Right ventricle myocardium inferior (tissue), 1 donor: ENCODE results near the gene IGF1R. TPM values are rescaled to one million over a fixed set of nuclear protein-coding genes. Genes with fewer than 3 reads are reported as not detected.

Experiments
- ATAC-seq: fragments of 200-7000 bp; cut with Tn5 transposase; one replicate; pipeline ENCODE4 v1.9.1; 2020; ENCODE audit warnings: mild to moderate bottlenecking, moderate library complexity
- DNase-seq: peaks from one replicate; pipeline ENCODE4 v3.0.0; 2021; ENCODE audit errors: missing footprints
- intact Hi-C: fragments of 100-400 bp; cut with DNase I; formaldehyde crosslinking; loops from one replicate; pipeline ENCODE4 v1.11.0; 2022
- total RNA-seq: library from RNA; stranded (reverse); fragmentation: NEBNext Ultra II Directional; extraction: Animal tissue kit (Norgen Biotek cat#: 25700); gene quantifications from one replicate; pipeline ENCODE4 v1.2.1, GENCODE V29; 2021
- donor health status: DM: no; HTN: yes; CAD: no; lungs with severe emphysema.

Gene IGF1R
- total RNA-seq, 1 donor from 2014 or later: 26.3 TPM

GRCh38 chr15:98920091-98920880 is 271.9 kb downstream of the IGF1R start:
- DNase-seq (no peak), ATAC-seq (no peak)
- intact Hi-C loops: no loop called here

GRCh38 chr15:98923171-98923570 is 274.8 kb downstream of the IGF1R start:
- DNase-seq (no peak), ATAC-seq (no peak)
- intact Hi-C loops: no loop called here

GRCh38 chr15:98923579-98923978 is 275.2 kb downstream of the IGF1R start:
- ATAC-seq (no peak), DNase-seq (no peak)
- intact Hi-C loops: no loop called here

GRCh38 chr15:98924401-98925049 is 276.2 kb downstream of the IGF1R start:
- intact Hi-C loops: no loop called here
- ATAC-seq: peak; percentile 35
- DNase-seq: no peak

GRCh38 chr15:98926236-98926635 is 277.9 kb downstream of the IGF1R start:
- no peak for ATAC-seq
- DNase-seq: no peak
- intact Hi-C loops: no loop called here

- ATAC-seq (peak; percentile 70), DNase-seq (no peak)
- intact Hi-C loops: no loop called here
Measured at GRCh38 chr15:98927022-98927421, 278.7 kb downstream of the IGF1R start.

- ATAC-seq (no peak), DNase-seq (no peak)
- intact Hi-C loops: no loop called here
Measured at GRCh38 chr15:98927996-98928395, 279.7 kb downstream of the IGF1R start.

GRCh38 chr15:98930576-98930975 is 282.2 kb downstream of the IGF1R start:
- ATAC-seq (no peak), DNase-seq (no peak)
- intact Hi-C loops: no loop called here

GRCh38 chr15:98931004-98931403 is 282.7 kb downstream of the IGF1R start:
- intact Hi-C loops: no loop called here
- ATAC-seq (no peak), DNase-seq (no peak)

- DNase-seq (no peak), ATAC-seq (no peak)
- intact Hi-C loops: no loop called here
Measured at GRCh38 chr15:98933406-98933805, 285.1 kb downstream of the IGF1R start.

GRCh38 chr15:98935736-98936135 is 287.4 kb downstream of the IGF1R start:
- no peak for DNase-seq
- intact Hi-C loops: no loop called here
- no peak for ATAC-seq

GRCh38 chr15:98937413-98938104 is 289.2 kb downstream of the IGF1R start:
- DNase-seq: no peak
- intact Hi-C loops: no loop called here

GRCh38 chr15:98938105-98938417 is 289.7 kb downstream of the IGF1R start:
- intact Hi-C loops: no loop called here
- ATAC-seq (no peak), DNase-seq (no peak)

More at GRCh38 chr15:98937413-98938104, 289.2 kb downstream of the IGF1R start:
- ATAC-seq: no peak

- DNase-seq: no peak
- intact Hi-C loops: no loop called here
- no peak for ATAC-seq
Measured at GRCh38 chr15:98938799-98939198, 290.5 kb downstream of the IGF1R start.

GRCh38 chr15:98939311-98940080 is 291.2 kb downstream of the IGF1R start:
- no peak for DNase-seq
- ATAC-seq: no peak
- intact Hi-C loops: loop anchor here (5.0 kb wide), 1 partner anchor 118 kb away; no protein-coding TSS in a partner anchor

GRCh38 chr15:98941595-98942255 is 293.4 kb downstream of the IGF1R start:
- intact Hi-C loops: loop anchor here (5.0 kb wide), 1 partner anchor 116 kb away; no protein-coding TSS in a partner anchor
- no peak for DNase-seq
- ATAC-seq: no peak

GRCh38 chr15:98942431-98942830 is 294.1 kb downstream of the IGF1R start:
- DNase-seq (no peak), ATAC-seq (no peak)
- intact Hi-C loops: loop anchor here (5.0 kb wide), 1 partner anchor 115 kb away; no protein-coding TSS in a partner anchor

- DNase-seq (no peak), ATAC-seq (no peak)
- intact Hi-C loops: loop anchor here (5.0 kb wide), 1 partner anchor 114 kb away; no protein-coding TSS in a partner anchor
Measured at GRCh38 chr15:98943051-98943508, 294.7 kb downstream of the IGF1R start.
